ENCODE data around the gene GPANK1. TPM values are rescaled to one million over a fixed set of nuclear protein-coding genes. Genes with fewer than 3 reads are reported as not detected.

Gene GPANK1
- total RNA-seq, 4 donors from 2014 or later, result 6.9 to 16.0 (median 10.9) TPM

DNA sequence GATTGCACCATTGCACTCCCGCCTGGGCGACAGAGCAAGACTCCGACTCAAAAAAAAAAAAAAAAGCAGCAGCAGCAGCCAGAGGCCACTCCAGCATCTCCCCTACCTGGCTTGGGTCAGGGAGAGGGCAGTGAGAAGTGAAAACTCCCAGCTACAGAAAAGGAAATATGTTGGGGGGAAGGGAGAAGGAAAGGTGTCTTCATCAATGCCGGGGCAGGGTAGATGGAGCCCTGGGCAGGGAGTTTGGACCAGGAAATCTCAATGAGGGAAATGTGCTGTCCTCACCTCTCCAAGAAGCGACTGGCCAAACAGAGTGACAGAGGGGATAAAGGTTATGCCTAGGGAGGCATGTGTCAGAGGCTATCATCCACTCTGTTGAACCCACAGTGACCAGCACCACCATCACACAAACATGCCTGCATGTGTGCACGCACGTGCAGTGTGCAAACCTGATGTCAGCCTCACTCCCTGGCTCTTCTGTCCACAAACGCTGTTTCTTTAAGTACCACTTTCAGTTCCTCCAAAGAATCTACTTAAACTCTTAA is 50.6 kb downstream of the GPANK1 start:
- no peak overlapping the region for H3K27ac ChIP-seq
- 68 to 69% methylated on average over 7 to 8 of the region's 8 CpGs for WGBS, 2 donors
- no peak overlapping the region for H3K4me3 ChIP-seq
- H3K27me3 ChIP-seq, result no peaks in the 10 kb centered on the region
- intact Hi-C loops (cut with DNase I), result no loop called here
- no peaks in the 10 kb centered on the region for H3K9me3 ChIP-seq
- H3K36me3 ChIP-seq, result no peaks in the 10 kb centered on the region
- no peaks in the 10 kb centered on the region for H3K4me1 ChIP-seq
- no peak for TF ChIP-seq POLR2A (IDR thresholded peaks at IDR 0.05)
- TF ChIP-seq, protein P1, sequence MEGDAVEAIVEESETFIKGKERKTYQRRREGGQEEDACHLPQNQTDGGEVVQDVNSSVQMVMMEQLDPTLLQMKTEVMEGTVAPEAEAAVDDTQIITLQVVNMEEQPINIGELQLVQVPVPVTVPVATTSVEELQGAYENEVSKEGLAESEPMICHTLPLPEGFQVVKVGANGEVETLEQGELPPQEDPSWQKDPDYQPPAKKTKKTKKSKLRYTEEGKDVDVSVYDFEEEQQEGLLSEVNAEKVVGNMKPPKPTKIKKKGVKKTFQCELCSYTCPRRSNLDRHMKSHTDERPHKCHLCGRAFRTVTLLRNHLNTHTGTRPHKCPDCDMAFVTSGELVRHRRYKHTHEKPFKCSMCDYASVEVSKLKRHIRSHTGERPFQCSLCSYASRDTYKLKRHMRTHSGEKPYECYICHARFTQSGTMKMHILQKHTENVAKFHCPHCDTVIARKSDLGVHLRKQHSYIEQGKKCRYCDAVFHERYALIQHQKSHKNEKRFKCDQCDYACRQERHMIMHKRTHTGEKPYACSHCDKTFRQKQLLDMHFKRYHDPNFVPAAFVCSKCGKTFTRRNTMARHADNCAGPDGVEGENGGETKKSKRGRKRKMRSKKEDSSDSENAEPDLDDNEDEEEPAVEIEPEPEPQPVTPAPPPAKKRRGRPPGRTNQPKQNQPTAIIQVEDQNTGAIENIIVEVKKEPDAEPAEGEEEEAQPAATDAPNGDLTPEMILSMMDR (IDR thresholded peaks at IDR 0.05), result no peak
- no peak for DNase-seq

Small RNAs within 50 kb of the gene (small RNA-seq; reads per million reads assigned to genes)
- 0 to 0.07 (median 0) reads per million in 4 donors for gene MIR4646
- 0 reads per million in 4 donors for gene MIR6832
- gene RF00019, result 0 reads per million in 4 donors
- gene SNORA38, result 3.8 to 13.6 (median 10.7) reads per million in 4 donors
- gene UQCRHP1, result 0 reads per million in 4 donors

Other genes with a start within 250 kb of the GPANK1 start
- 1 to 10 TPM in 3 of 4 donors, under 1 TPM in 1; 0.23 to 2.6 (median 2.1) TPM for gene MICB, start 166.9 kb downstream of the GPANK1 start, total RNA-seq
- not detected for gene MCCD1, start 136.0 kb downstream of the GPANK1 start, total RNA-seq
- gene DDX39B, start 123.0 kb downstream of the GPANK1 start, total RNA-seq, result 100 to 1,000 TPM; 173 to 320 (median 259) TPM
- gene ATP6V1G2, start 118.4 kb downstream of the GPANK1 start, total RNA-seq, result 1 to 10 TPM in 1 of 4 donors, under 1 TPM in 1, not detected in 2; 0.21 to 2.1 TPM
- gene NFKBIL1, start 117.4 kb downstream of the GPANK1 start, total RNA-seq, result 10 to 100 TPM in 3 of 4 donors, 1 to 10 TPM in 1; 7.8 to 25.2 (median 16.7) TPM
- gene LTA, start 92.7 kb downstream of the GPANK1 start, total RNA-seq, result not detected
- gene TNF, start 89.4 kb downstream of the GPANK1 start, total RNA-seq, result under 1 TPM in 3 of 4 donors, not detected in 1; 0.27 to 0.95 (median 0.61) TPM
- gene LTB, start 82.6 kb downstream of the GPANK1 start, total RNA-seq, result 1 to 10 TPM in 2 of 4 donors, under 1 TPM in 2; 0.53 to 2.3 (median 1.1) TPM
- gene LST1, start 78.7 kb downstream of the GPANK1 start, total RNA-seq, result 10 to 100 TPM in 1 of 4 donors, 1 to 10 TPM in 1, under 1 TPM in 1, not detected in 1; 0.49 to 50.4 (median 5.1) TPM
- not detected for gene NCR3, start 72.0 kb downstream of the GPANK1 start, total RNA-seq
- gene AIF1, start 49.8 kb downstream of the GPANK1 start, total RNA-seq, result 10 to 100 TPM in 2 of 4 donors, 1 to 10 TPM in 2; 2.4 to 30.7 (median 15.1) TPM
- 10 to 100 TPM; 42.8 to 84.9 (median 67.7) TPM for gene PRRC2A, start 44.3 kb downstream of the GPANK1 start, total RNA-seq
- gene BAG6, start 12.3 kb downstream of the GPANK1 start, total RNA-seq, result 100 to 1,000 TPM; 129 to 217 (median 163) TPM
- 1 to 10 TPM in 2 of 4 donors, under 1 TPM in 2; 0.67 to 2.1 (median 1.1) TPM for gene APOM, start 9.1 kb downstream of the GPANK1 start, total RNA-seq
- 10 to 100 TPM; 28.8 to 34.4 (median 31.7) TPM for gene C6orf47, start 4.2 kb downstream of the GPANK1 start, total RNA-seq
- 100 to 1,000 TPM; 155 to 204 (median 186) TPM for gene CSNK2B, start 1.1 kb upstream of the GPANK1 start, total RNA-seq
- gene LY6G5B, start 5.0 kb upstream of the GPANK1 start, total RNA-seq, result 1 to 10 TPM in 3 of 4 donors, under 1 TPM in 1; 0.70 to 9.5 (median 4.5) TPM
- gene LY6G5C, start 16.1 kb upstream of the GPANK1 start, total RNA-seq, result under 1 TPM in 2 of 4 donors, not detected in 2; 0.57 to 0.83 TPM
- 10 to 100 TPM; 38.5 to 43.3 (median 40.1) TPM for gene ABHD16A, start 38.3 kb upstream of the GPANK1 start, total RNA-seq
- gene LY6G6F, start 41.9 kb upstream of the GPANK1 start, total RNA-seq, result not detected
- not detected for gene LY6G6D, start 50.4 kb upstream of the GPANK1 start, total RNA-seq
- 10 to 100 TPM in 1 of 4 donors, 1 to 10 TPM in 2, under 1 TPM in 1; 0.53 to 14.6 (median 2.4) TPM for gene LY6G6C, start 56.7 kb upstream of the GPANK1 start, total RNA-seq
- gene MPIG6B, start 58.4 kb upstream of the GPANK1 start, total RNA-seq, result 1 to 10 TPM in 1 of 4 donors, under 1 TPM in 3; 0.12 to 1.4 (median 0.73) TPM
- gene DDAH2, start 64.3 kb upstream of the GPANK1 start, total RNA-seq, result 10 to 100 TPM; 16.4 to 59.3 (median 28.2) TPM
- gene CLIC1, start 71.5 kb upstream of the GPANK1 start, total RNA-seq, result 100 to 1,000 TPM; 289 to 440 (median 365) TPM
- gene MSH5, start 75.0 kb upstream of the GPANK1 start, total RNA-seq, result 1 to 10 TPM; 2.3 to 7.9 (median 6.8) TPM
- gene SAPCD1, start 97.7 kb upstream of the GPANK1 start, total RNA-seq, result 1 to 10 TPM in 2 of 4 donors, under 1 TPM in 2; 0.45 to 2.9 (median 1.1) TPM
- gene VWA7, start 112.3 kb upstream of the GPANK1 start, total RNA-seq, result under 1 TPM; 0.22 to 0.80 (median 0.58) TPM
- 10 to 100 TPM; 35.0 to 72.3 (median 45.5) TPM for gene VARS1, start 130.8 kb upstream of the GPANK1 start, total RNA-seq
- 10 to 100 TPM; 27.1 to 70.8 (median 36.6) TPM for gene LSM2, start 142.0 kb upstream of the GPANK1 start, total RNA-seq
- under 1 TPM; 0.35 to 0.97 (median 0.57) TPM for gene HSPA1L, start 150.3 kb upstream of the GPANK1 start, total RNA-seq
- 100 to 1,000 TPM; 158 to 362 (median 223) TPM for gene HSPA1A, start 150.5 kb upstream of the GPANK1 start, total RNA-seq
- 100 to 1,000 TPM; 209 to 553 (median 252) TPM for gene HSPA1B, start 162.7 kb upstream of the GPANK1 start, total RNA-seq
- gene NEU1, start 197.8 kb upstream of the GPANK1 start, total RNA-seq, result 10 to 100 TPM; 13.6 to 23.6 (median 17.3) TPM
- gene SLC44A4, start 214.0 kb upstream of the GPANK1 start, total RNA-seq, result 1 to 10 TPM in 2 of 4 donors, under 1 TPM in 1, not detected in 1; 0.38 to 3.6 (median 1.3) TPM
- gene EHMT2, start 232.7 kb upstream of the GPANK1 start, total RNA-seq, result 10 to 100 TPM; 23.4 to 34.5 (median 27.4) TPM
- gene ZBTB12, start 237.1 kb upstream of the GPANK1 start, total RNA-seq, result 1 to 10 TPM in 2 of 4 donors, under 1 TPM in 2; 0.83 to 2.8 (median 1.0) TPM

Data from esophagus squamous epithelium (tissue), 5 donors.